Activated CD4-positive, alpha-beta T cell treated with anti-CD3 and anti-CD28 coated beads for 36 hours (primary cell): Measurements from ENCODE around the gene GSTT2. TPM values are rescaled to one million over a fixed set of nuclear protein-coding genes. Genes with fewer than 3 reads are reported as not detected.
"Not testable (repeated sequence)": the region's sequence is repeated elsewhere in the genome, so short reads cannot be mapped to it uniquely, and the experiment has no call there.

ENCODE experiments used
- ATAC-seq: fragments of 200-7000 bp; cut with Tn5 transposase; one replicate; pipeline ENCODE4 v1.10.0; 2021; ENCODE audit warnings: mild to moderate bottlenecking, moderate library complexity
- CTCF ChIA-PET: fragments of 350-600 bp; sonication (Branson Sonifier 250); formaldehyde crosslinking; loops from one replicate; lab custom pipeline; 2021; ENCODE audit warnings: antibody characterized with exemption; lab: Charles Lee
- POLR2A ChIA-PET: fragments of 350-600 bp; sonication (Branson Sonifier 250); formaldehyde crosslinking; loops from one replicate; lab custom pipeline; 2021; ENCODE audit warnings: antibody characterized with exemption, inconsistent platforms; lab: Charles Lee
- DNase-seq: peaks from one replicate; pipeline ENCODE4 v3.0.0-alpha.2; 2020
- H3K27ac Mint-ChIP-seq: one replicate; pipeline ENCODE4 v1.8.0; 2021; ENCODE audit warnings: mixed read lengths
- H3K27me3 Mint-ChIP-seq: one replicate; pipeline ENCODE4 v1.8.0; 2021; ENCODE audit warnings: mixed read lengths
- H3K36me3 Mint-ChIP-seq: one replicate; pipeline ENCODE4 v1.8.0; 2021; ENCODE audit warnings: low read depth, mixed read lengths
- H3K4me1 Mint-ChIP-seq: one replicate; pipeline ENCODE4 v1.8.0; 2021; ENCODE audit warnings: mixed read lengths
- H3K4me3 Mint-ChIP-seq: one replicate; pipeline ENCODE4 v1.8.0; 2021; ENCODE audit warnings: mild to moderate bottlenecking, moderate library complexity, mixed read lengths
- H3K9me3 Mint-ChIP-seq: one replicate; pipeline ENCODE4 v1.8.0; 2021; ENCODE audit warnings: low read depth, mixed read lengths
- intact Hi-C, 2 experiments: fragments of 100-400 bp; cut with DNase I in 1 of 2; cut with micrococcal nuclease in 1 of 2; formaldehyde crosslinking; loops; one replicate each; pipeline versions ENCODE4 v1.14.2 to v1.15.1; 2022 to 2024; cut with DNase I, micrococcal nuclease
- total RNA-seq, 2 experiments: library from RNA; stranded (reverse); gene quantifications; one replicate each; pipeline ENCODE4 v1.2.3, GENCODE V29; 2021

Gene GSTT2
- not detected for total RNA-seq

- H3K36me3 Mint-ChIP-seq, H3K27me3 Mint-ChIP-seq, POLR2A ChIA-PET, ATAC-seq, H3K9me3 Mint-ChIP-seq, intact Hi-C loops, CTCF ChIA-PET, H3K27ac Mint-ChIP-seq, DNase-seq, H3K4me1 Mint-ChIP-seq, H3K4me3 Mint-ChIP-seq: not testable (repeated sequence)
Measured at GRCh38 chr22:23979557-23980240, at the start of gene GSTT2. GSTT2 (plus strand) TSS chr22:23980134.

- H3K36me3 Mint-ChIP-seq: no peaks in the 10 kb centered on the region
- no peak for ATAC-seq
- ChIA-PET CTCF (interaction anchor here (0.5 to 0.6 kb wide), 2 partner anchors 236 to 568 kb away, joined by 3 read pairs; no protein-coding TSS in a partner anchor), POLR2A (no interaction called here)
- H3K9me3 Mint-ChIP-seq: no peaks in the 10 kb centered on the region
- no peaks in the 10 kb centered on the region for H3K4me1 Mint-ChIP-seq
- DNase-seq: no peak
- intact Hi-C loops: loop anchor here (5.0 kb wide), 1 partner anchor 69 kb away; the partner anchor contains the start of gene GSTT4 (in 2 of the 2)
- H3K4me3 Mint-ChIP-seq: no peak overlapping the region
- H3K27me3 Mint-ChIP-seq: no peaks in the 10 kb centered on the region
- H3K27ac Mint-ChIP-seq: no peak overlapping the region
Measured at GRCh38 chr22:23938328-23939016, 41.5 kb upstream of the GSTT2 start.

- no peak for ATAC-seq
- intact Hi-C loops: loop anchor here (5.0 kb wide), 1 partner anchor 68 kb away; the partner anchor contains the start of gene GSTT4 (in 2 of the 2)
- no peak overlapping the region for H3K4me3 Mint-ChIP-seq
- ChIA-PET POLR2A (no interaction called here), CTCF (interaction anchor here (0.5 kb wide), 1 partner anchor 569 kb away, joined by 3 read pairs; no protein-coding TSS in a partner anchor)
- DNase-seq: no peak
- H3K27ac Mint-ChIP-seq: no peak overlapping the region
- no peaks in the 10 kb centered on the region for H3K9me3 Mint-ChIP-seq
- no peaks in the 10 kb centered on the region for H3K27me3 Mint-ChIP-seq
- no peaks in the 10 kb centered on the region for H3K36me3 Mint-ChIP-seq
- no peaks in the 10 kb centered on the region for H3K4me1 Mint-ChIP-seq
Measured at GRCh38 chr22:23939017-23939357, 40.9 kb upstream of the GSTT2 start.

- POLR2A ChIA-PET, ATAC-seq, H3K27ac Mint-ChIP-seq, intact Hi-C loops, H3K36me3 Mint-ChIP-seq, H3K4me1 Mint-ChIP-seq, H3K4me3 Mint-ChIP-seq, H3K27me3 Mint-ChIP-seq, H3K9me3 Mint-ChIP-seq, CTCF ChIA-PET, DNase-seq: not testable (repeated sequence)
Measured at GRCh38 chr22:23940166-23940565, 39.8 kb upstream of the GSTT2 start.

GRCh38 chr22:23947391-23947790 lies 32.5 kb upstream of the GSTT2 start:
- H3K4me3 Mint-ChIP-seq, ATAC-seq, CTCF ChIA-PET, POLR2A ChIA-PET, intact Hi-C loops, H3K36me3 Mint-ChIP-seq, H3K27me3 Mint-ChIP-seq, H3K9me3 Mint-ChIP-seq, H3K4me1 Mint-ChIP-seq, DNase-seq, H3K27ac Mint-ChIP-seq: not testable (repeated sequence)

- H3K9me3 Mint-ChIP-seq, H3K36me3 Mint-ChIP-seq, H3K27me3 Mint-ChIP-seq, DNase-seq, H3K27ac Mint-ChIP-seq, CTCF ChIA-PET, H3K4me1 Mint-ChIP-seq, H3K4me3 Mint-ChIP-seq, POLR2A ChIA-PET, ATAC-seq: not testable (repeated sequence)
- intact Hi-C loops: loop anchor here in 1 of 2 experiments (5.0 to 10.0 kb wide), 2 partner anchors 48 to 225 kb away; no protein-coding TSS in a partner anchor
Measured at GRCh38 chr22:23949764-23950163, 30.2 kb upstream of the GSTT2 start.

- POLR2A ChIA-PET, H3K9me3 Mint-ChIP-seq, H3K36me3 Mint-ChIP-seq, H3K27ac Mint-ChIP-seq, H3K4me3 Mint-ChIP-seq, H3K4me1 Mint-ChIP-seq, H3K27me3 Mint-ChIP-seq, DNase-seq, CTCF ChIA-PET: not testable (repeated sequence)
- ATAC-seq: peak; percentile 71
- intact Hi-C loops: loop anchor here in 1 of 2 experiments (5.0 to 10.0 kb wide), 2 partner anchors 46 to 223 kb away; no protein-coding TSS in a partner anchor
Measured at GRCh38 chr22:23951383-23951782, 28.6 kb upstream of the GSTT2 start.

GRCh38 chr22:23952794-23953405 lies 27.0 kb upstream of the GSTT2 start:
- H3K9me3 Mint-ChIP-seq, H3K4me1 Mint-ChIP-seq, H3K27me3 Mint-ChIP-seq, POLR2A ChIA-PET, DNase-seq, H3K36me3 Mint-ChIP-seq, ATAC-seq, H3K4me3 Mint-ChIP-seq, H3K27ac Mint-ChIP-seq, CTCF ChIA-PET: not testable (repeated sequence)
- intact Hi-C loops: loop anchor here in 1 of 2 experiments (5.0 to 10.0 kb wide), 2 partner anchors 44 to 222 kb away; no protein-coding TSS in a partner anchor

- ATAC-seq, H3K9me3 Mint-ChIP-seq, H3K4me3 Mint-ChIP-seq, H3K27me3 Mint-ChIP-seq, POLR2A ChIA-PET, H3K27ac Mint-ChIP-seq, H3K4me1 Mint-ChIP-seq, CTCF ChIA-PET, H3K36me3 Mint-ChIP-seq, DNase-seq: not testable (repeated sequence)
- intact Hi-C loops: loop anchor here in 1 of 2 experiments (5.0 to 10.0 kb wide), 2 partner anchors 44 to 221 kb away; no protein-coding TSS in a partner anchor
Measured at GRCh38 chr22:23953485-23953884, 26.4 kb upstream of the GSTT2 start.

- ATAC-seq, CTCF ChIA-PET, H3K36me3 Mint-ChIP-seq, H3K9me3 Mint-ChIP-seq, POLR2A ChIA-PET, DNase-seq, H3K27me3 Mint-ChIP-seq, H3K4me1 Mint-ChIP-seq, H3K4me3 Mint-ChIP-seq: not testable (repeated sequence)
- intact Hi-C loops: loop anchor here in 1 of 2 experiments (5.0 to 10.0 kb wide), 2 partner anchors 43 to 220 kb away; no protein-coding TSS in a partner anchor
- H3K27ac Mint-ChIP-seq: peak overlapping the region; percentile 15
Measured at GRCh38 chr22:23954193-23954990, 25.5 kb upstream of the GSTT2 start.

- H3K27me3 Mint-ChIP-seq, DNase-seq, H3K36me3 Mint-ChIP-seq, H3K9me3 Mint-ChIP-seq, POLR2A ChIA-PET, CTCF ChIA-PET, H3K27ac Mint-ChIP-seq, ATAC-seq, H3K4me1 Mint-ChIP-seq, H3K4me3 Mint-ChIP-seq: not testable (repeated sequence)
- intact Hi-C loops: loop anchor here (5.0 to 10.0 kb wide), 5 partner anchors 42 to 413 kb away; partner anchors contain the start of gene CHCHD10 (in 1 of the 2)
Measured at GRCh38 chr22:23954991-23955305, 25.0 kb upstream of the GSTT2 start.
